Upper lobe of right lung (tissue), 1 donor: Measurements from ENCODE around the gene PLEKHO2. TPM values are rescaled to one million over a fixed set of nuclear protein-coding genes. Genes with fewer than 3 reads are reported as not detected.

Experiments used
- ATAC-seq: fragments of 200-7000 bp; cut with Tn5 transposase; one replicate; pipeline ENCODE4 v1.9.1; 2020; ENCODE audit warnings: mild to moderate bottlenecking, moderate library complexity
- DNase-seq: peaks from one replicate; pipeline ENCODE4 v3.0.0-alpha.2; 2020
- H3K27ac ChIP-seq: fragments of 200-600 bp; one replicate; pipeline ENCODE4 v1.8.0; 2022
- H3K27me3 ChIP-seq: fragments of 200-600 bp; one replicate; pipeline ENCODE4 v1.8.0; 2022; ENCODE audit warnings: mild to moderate bottlenecking
- H3K36me3 ChIP-seq: fragments of 200-600 bp; one replicate; pipeline ENCODE4 v1.8.0; 2022
- H3K4me1 ChIP-seq: fragments of 200-600 bp; one replicate; pipeline ENCODE4 v1.8.0; 2022
- H3K4me3 ChIP-seq: fragments of 200-600 bp; one replicate; pipeline ENCODE4 v1.8.0; 2022; ENCODE audit warnings: mild to moderate bottlenecking
- H3K9me3 ChIP-seq: fragments of 200-600 bp; one replicate; pipeline ENCODE4 v1.8.0; 2022
- intact Hi-C: fragments of 100-400 bp; cut with DNase I; formaldehyde crosslinking; loops from one replicate; pipeline ENCODE4 v1.11.0; 2022
- total RNA-seq: library from RNA; stranded (reverse); fragmentation: NEBNext Ultra II Directional; extraction: Animal tissue kit (Norgen Biotek cat#: 25700); gene quantifications from one replicate; pipeline ENCODE4 v1.2.1, GENCODE V29; 2021
- TF ChIP-seq, protein P1 (sequence below): fragments of 200-600 bp; IDR thresholded peaks from one replicate; pipeline ENCODE4 v1.8.0; 2022; ENCODE audit warnings: antibody characterized with exemption
- donor health status: DM: no; HTN: yes; CAD: no; lungs with severe emphysema.

PLEKHO2 gene
- total RNA-seq, 1 donor from 2014 or later = 62.8 TPM

DNA sequence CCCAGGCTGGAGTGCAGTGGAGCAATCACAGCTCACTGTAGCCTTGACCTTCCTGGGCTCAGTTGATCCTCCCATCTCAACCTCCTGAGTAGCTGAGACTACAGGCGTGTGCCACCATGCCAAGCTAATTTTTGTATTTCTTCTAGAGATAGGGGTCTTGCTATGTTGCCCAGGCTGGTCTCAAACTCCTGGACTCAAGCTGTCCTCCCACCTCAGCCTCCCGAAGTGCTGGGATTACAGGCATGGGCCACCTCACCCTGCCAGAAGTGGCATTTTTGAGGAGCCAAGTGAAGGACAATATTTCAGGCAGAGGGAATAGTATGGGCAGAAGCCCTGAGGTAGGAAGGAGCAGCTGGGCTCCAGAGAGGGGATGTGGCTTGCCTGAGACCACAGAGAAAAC, 74.7 kb downstream of the PLEKHO2 start:
- H3K27ac ChIP-seq = no peak overlapping the region
- H3K27me3 ChIP-seq = no peaks in the 10 kb centered on the region
- H3K4me3 ChIP-seq = no peak overlapping the region
- no peak for DNase-seq
- TF ChIP-seq, protein P1, sequence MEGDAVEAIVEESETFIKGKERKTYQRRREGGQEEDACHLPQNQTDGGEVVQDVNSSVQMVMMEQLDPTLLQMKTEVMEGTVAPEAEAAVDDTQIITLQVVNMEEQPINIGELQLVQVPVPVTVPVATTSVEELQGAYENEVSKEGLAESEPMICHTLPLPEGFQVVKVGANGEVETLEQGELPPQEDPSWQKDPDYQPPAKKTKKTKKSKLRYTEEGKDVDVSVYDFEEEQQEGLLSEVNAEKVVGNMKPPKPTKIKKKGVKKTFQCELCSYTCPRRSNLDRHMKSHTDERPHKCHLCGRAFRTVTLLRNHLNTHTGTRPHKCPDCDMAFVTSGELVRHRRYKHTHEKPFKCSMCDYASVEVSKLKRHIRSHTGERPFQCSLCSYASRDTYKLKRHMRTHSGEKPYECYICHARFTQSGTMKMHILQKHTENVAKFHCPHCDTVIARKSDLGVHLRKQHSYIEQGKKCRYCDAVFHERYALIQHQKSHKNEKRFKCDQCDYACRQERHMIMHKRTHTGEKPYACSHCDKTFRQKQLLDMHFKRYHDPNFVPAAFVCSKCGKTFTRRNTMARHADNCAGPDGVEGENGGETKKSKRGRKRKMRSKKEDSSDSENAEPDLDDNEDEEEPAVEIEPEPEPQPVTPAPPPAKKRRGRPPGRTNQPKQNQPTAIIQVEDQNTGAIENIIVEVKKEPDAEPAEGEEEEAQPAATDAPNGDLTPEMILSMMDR = no peak
- intact Hi-C loops = no loop called here
- no peaks in the 10 kb centered on the region for H3K9me3 ChIP-seq
- H3K4me1 ChIP-seq = peaks cover under 1% of the 10 kb centered on the region
- H3K36me3 ChIP-seq = no peaks in the 10 kb centered on the region
- no peak for ATAC-seq

DNA sequence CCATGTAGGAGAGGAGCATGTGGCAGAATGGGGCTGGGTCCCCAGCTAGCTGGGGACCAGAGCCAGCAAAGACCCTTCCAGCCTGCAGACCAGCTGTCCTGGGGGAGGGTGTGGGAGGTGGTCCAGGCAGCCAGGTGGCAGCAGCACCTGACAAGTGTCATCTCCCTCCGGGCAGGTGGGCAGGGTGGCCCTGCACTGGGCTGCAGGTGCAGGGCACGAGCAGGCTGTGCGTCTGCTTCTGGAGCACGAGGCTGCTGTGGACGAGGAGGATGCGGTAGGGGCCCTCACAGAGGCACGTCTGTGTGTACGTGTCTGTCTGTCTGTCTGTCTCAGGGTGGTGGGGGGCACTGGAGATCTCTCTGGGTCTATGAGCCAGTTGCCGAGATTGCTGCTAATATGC, 75.5 kb downstream of the PLEKHO2 start:
- Histone ChIP-seq H3K27me3 (no peaks in the 10 kb centered on the region), H3K36me3 (no peaks in the 10 kb centered on the region), H3K9me3 (no peaks in the 10 kb centered on the region), H3K4me1 (no peaks in the 10 kb centered on the region), H3K4me3 (no peak overlapping the region), H3K27ac (no peak overlapping the region)
- ATAC-seq (no peak), DNase-seq (no peak)
- intact Hi-C loops = no loop called here
- TF ChIP-seq, protein P1 = no peak

Other genes starting within 250 kb of the PLEKHO2 start
- 4.5 TPM for gene RBPMS2, start 66.3 kb upstream of the PLEKHO2 start, total RNA-seq
- gene PIF1, start 16.3 kb upstream of the PLEKHO2 start, total RNA-seq = 0.67 TPM
- gene ANKDD1A, start 70.0 kb downstream of the PLEKHO2 start, total RNA-seq = 6.0 TPM
- 107 TPM for gene SPG21, start 148.0 kb downstream of the PLEKHO2 start, total RNA-seq
- 13.7 TPM for gene MTFMT, start 187.7 kb downstream of the PLEKHO2 start, total RNA-seq
- 3.8 TPM for gene SLC51B, start 203.5 kb downstream of the PLEKHO2 start, total RNA-seq
- gene RASL12, start 226.1 kb downstream of the PLEKHO2 start, total RNA-seq = 20.2 TPM
- not detected for gene KBTBD13, start 234.8 kb downstream of the PLEKHO2 start, total RNA-seq